Stimulated activated memory B cell treated with anti-CD40 and anti-IgM and Interleukin-4, amounts not matched to agents 10 μg/mL and 1 μg/mL and 100 μg/mL, for 72 hours (primary cell): ENCODE measurements around the gene ERLIN1.

Experiments used
- ATAC-seq: fragments of 150-1000 bp; cut with Tn5 transposase; 2 replicates; pipeline ENCODE4 v1.10.0; 2021
- H3K27ac Mint-ChIP-seq: one replicate; pipeline ENCODE4 v1.8.0; 2022; ENCODE audit warnings: mild to moderate bottlenecking, mixed read lengths
- H3K27me3 Mint-ChIP-seq: one replicate; pipeline ENCODE4 v1.8.0; 2022; ENCODE audit warnings: mixed read lengths
- H3K36me3 Mint-ChIP-seq: one replicate; pipeline ENCODE4 v1.8.0; 2022; ENCODE audit warnings: mixed read lengths
- H3K4me1 Mint-ChIP-seq: one replicate; pipeline ENCODE4 v1.8.0; 2022; ENCODE audit warnings: mixed read lengths
- H3K4me3 Mint-ChIP-seq: one replicate; pipeline ENCODE4 v1.8.0; 2022; ENCODE audit warnings: mild to moderate bottlenecking, moderate library complexity, mixed read lengths
- H3K9me3 Mint-ChIP-seq: one replicate; pipeline ENCODE4 v1.8.0; 2022; ENCODE audit warnings: mixed read lengths

The ERLIN1 gene

GRCh38 chr10:100185364-100186252 lies at the start of gene ERLIN1:
ERLIN1 (minus strand) TSS chr10:100186029; CDS start chr10:100185626, 403 bp downstream.
- peak; percentile 97 for ATAC-seq
- Mint-ChIP-seq H3K27me3 (no peaks in the 10 kb centered on the region), H3K4me1 (peaks cover 47% of the 10 kb centered on the region), H3K36me3 (peaks cover 25% of the 10 kb centered on the region), H3K27ac (peak within 1 kb of the TSS; percentile 97), H3K4me3 (peak within 1 kb of the TSS; percentile 93), H3K9me3 (no peaks in the 10 kb centered on the region)

GRCh38 chr10:100232101-100232500 lies 46.3 kb upstream of the ERLIN1 start:
- H3K27me3 Mint-ChIP-seq, result no peaks in the 10 kb centered on the region
- ATAC-seq, result no peak
- peaks cover 4% of the 10 kb centered on the region for H3K9me3 Mint-ChIP-seq
- H3K4me1 Mint-ChIP-seq, result peaks cover 28% of the 10 kb centered on the region
- peaks cover 44% of the 10 kb centered on the region for H3K36me3 Mint-ChIP-seq
- no peak overlapping the region for H3K27ac Mint-ChIP-seq
- H3K4me3 Mint-ChIP-seq, result no peak overlapping the region

GRCh38 chr10:100229819-100230422 lies 44.1 kb upstream of the ERLIN1 start:
- Mint-ChIP-seq H3K9me3 (peaks cover 4% of the 10 kb centered on the region), H3K4me3 (peak overlapping the region; percentile 86), H3K27ac (peak overlapping the region; percentile 80), H3K27me3 (no peaks in the 10 kb centered on the region), H3K36me3 (peaks cover 36% of the 10 kb centered on the region), H3K4me1 (peaks cover 36% of the 10 kb centered on the region)
- ATAC-seq, result no peak

- H3K36me3 Mint-ChIP-seq, result peaks cover 47% of the 10 kb centered on the region
- ATAC-seq, result no peak
- H3K4me1 Mint-ChIP-seq, result peaks cover 22% of the 10 kb centered on the region
- H3K27me3 Mint-ChIP-seq, result no peaks in the 10 kb centered on the region
- H3K27ac Mint-ChIP-seq, result no peak overlapping the region
- no peak overlapping the region for H3K4me3 Mint-ChIP-seq
- no peaks in the 10 kb centered on the region for H3K9me3 Mint-ChIP-seq
These were observed 38.0 kb upstream of the ERLIN1 start for GRCh38 chr10:100223879-100224278.

- Mint-ChIP-seq H3K4me3 (no peak overlapping the region), H3K27me3 (no peaks in the 10 kb centered on the region), H3K9me3 (no peaks in the 10 kb centered on the region), H3K27ac (no peak overlapping the region), H3K4me1 (peaks cover 12% of the 10 kb centered on the region), H3K36me3 (peaks cover 57% of the 10 kb centered on the region)
- no peak for ATAC-seq
These were observed 36.7 kb upstream of the ERLIN1 start for GRCh38 chr10:100222529-100222928.

GRCh38 chr10:100216006-100216405 lies 30.2 kb upstream of the ERLIN1 start:
- Mint-ChIP-seq H3K27me3 (no peaks in the 10 kb centered on the region), H3K4me1 (peaks cover 5% of the 10 kb centered on the region), H3K4me3 (no peak overlapping the region), H3K27ac (no peak overlapping the region), H3K9me3 (no peaks in the 10 kb centered on the region), H3K36me3 (peaks cover 74% of the 10 kb centered on the region)
- ATAC-seq, result no peak

GRCh38 chr10:100209303-100209702 lies 23.5 kb upstream of the ERLIN1 start:
- Mint-ChIP-seq H3K4me3 (no peak overlapping the region), H3K36me3 (peaks cover 43% of the 10 kb centered on the region), H3K27me3 (no peaks in the 10 kb centered on the region), H3K9me3 (no peaks in the 10 kb centered on the region), H3K4me1 (no peaks in the 10 kb centered on the region), H3K27ac (no peak overlapping the region)
- no peak for ATAC-seq

GRCh38 chr10:100208276-100208675 lies 22.4 kb upstream of the ERLIN1 start:
- Mint-ChIP-seq H3K27ac (no peak overlapping the region), H3K4me3 (no peak overlapping the region), H3K27me3 (no peaks in the 10 kb centered on the region), H3K9me3 (no peaks in the 10 kb centered on the region), H3K4me1 (no peaks in the 10 kb centered on the region), H3K36me3 (peaks cover 44% of the 10 kb centered on the region)
- no peak for ATAC-seq

GRCh38 chr10:100204370-100204769 lies 18.5 kb upstream of the ERLIN1 start:
- Mint-ChIP-seq H3K36me3 (peaks cover 39% of the 10 kb centered on the region), H3K4me1 (no peaks in the 10 kb centered on the region), H3K4me3 (no peak overlapping the region), H3K9me3 (no peaks in the 10 kb centered on the region), H3K27me3 (no peaks in the 10 kb centered on the region), H3K27ac (no peak overlapping the region)
- ATAC-seq, result no peak

- peaks cover 58% of the 10 kb centered on the region for H3K36me3 Mint-ChIP-seq
- no peaks in the 10 kb centered on the region for H3K4me1 Mint-ChIP-seq
- no peak for ATAC-seq
- no peaks in the 10 kb centered on the region for H3K9me3 Mint-ChIP-seq
- H3K27me3 Mint-ChIP-seq, result no peaks in the 10 kb centered on the region
- no peak overlapping the region for H3K4me3 Mint-ChIP-seq
- no peak overlapping the region for H3K27ac Mint-ChIP-seq
These were observed 15.7 kb upstream of the ERLIN1 start for GRCh38 chr10:100201549-100201948.

- ATAC-seq, result no peak
- peaks cover 54% of the 10 kb centered on the region for H3K36me3 Mint-ChIP-seq
- H3K27ac Mint-ChIP-seq, result no peak overlapping the region
- no peaks in the 10 kb centered on the region for H3K27me3 Mint-ChIP-seq
- H3K4me3 Mint-ChIP-seq, result no peak overlapping the region
- no peaks in the 10 kb centered on the region for H3K4me1 Mint-ChIP-seq
- H3K9me3 Mint-ChIP-seq, result no peaks in the 10 kb centered on the region
These were observed 8.9 kb upstream of the ERLIN1 start for GRCh38 chr10:100194711-100195110.

GRCh38 chr10:100192350-100192749 lies 6.5 kb upstream of the ERLIN1 start:
- no peaks in the 10 kb centered on the region for H3K9me3 Mint-ChIP-seq
- peaks cover 8% of the 10 kb centered on the region for H3K4me1 Mint-ChIP-seq
- H3K36me3 Mint-ChIP-seq, result peaks cover 40% of the 10 kb centered on the region
- no peaks in the 10 kb centered on the region for H3K27me3 Mint-ChIP-seq
- no peak overlapping the region for H3K27ac Mint-ChIP-seq
- H3K4me3 Mint-ChIP-seq, result no peak overlapping the region
- no peak for ATAC-seq

- peak; percentile 79 for ATAC-seq
- H3K27ac Mint-ChIP-seq, result peak overlapping the region; percentile 97
- H3K36me3 Mint-ChIP-seq, result peaks cover 33% of the 10 kb centered on the region
- peaks cover 47% of the 10 kb centered on the region for H3K4me1 Mint-ChIP-seq
- no peaks in the 10 kb centered on the region for H3K27me3 Mint-ChIP-seq
- H3K9me3 Mint-ChIP-seq, result no peaks in the 10 kb centered on the region
- H3K4me3 Mint-ChIP-seq, result peak overlapping the region; percentile 93
These were observed 704 bp upstream of the ERLIN1 start for GRCh38 chr10:100186253-100187212.

- no peak for ATAC-seq
- Mint-ChIP-seq H3K9me3 (no peaks in the 10 kb centered on the region), H3K27me3 (no peaks in the 10 kb centered on the region)
These were observed 989 bp downstream of the ERLIN1 start for GRCh38 chr10:100184840-100185239.

GRCh38 chr10:100184426-100184825 lies 1.4 kb downstream of the ERLIN1 start:
- Mint-ChIP-seq H3K27me3 (no peaks in the 10 kb centered on the region), H3K4me3 (peak overlapping the region; percentile 93), H3K9me3 (no peaks in the 10 kb centered on the region), H3K36me3 (peaks cover 30% of the 10 kb centered on the region), H3K4me1 (peaks cover 54% of the 10 kb centered on the region), H3K27ac (peak overlapping the region; percentile 97)
- ATAC-seq, result no peak

More at GRCh38 chr10:100184840-100185239, 989 bp downstream of the ERLIN1 start:
- Mint-ChIP-seq H3K4me3 (peak overlapping the region; percentile 93), H3K36me3 (peaks cover 30% of the 10 kb centered on the region), H3K27ac (peak overlapping the region; percentile 97), H3K4me1 (peaks cover 54% of the 10 kb centered on the region)
